ENCODE measurements around the gene ESF1.
A peak's percentile ranks its signal among the peaks of the same experiment; 100 is the strongest.

The ESF1 gene

GRCh38 chr20:13784893-13785715, at the start of gene ESF1, which contains the start of gene NDUFAF5:
Gene ESF1, minus strand, starts transcription at chr20:13784919. Its CDS starts 1,779 bp downstream, at chr20:13783140.
Gene NDUFAF5, plus strand, starts transcription at chr20:13785028. Its CDS starts 41 bp downstream, at chr20:13785069.
- DNase-seq = peak; percentile 97

- no peak for DNase-seq
Observed at GRCh38 chr20:13831476-13831875, 46.8 kb upstream of the ESF1 start.

- no peak for DNase-seq
Observed at GRCh38 chr20:13825465-13825864, 40.7 kb upstream of the ESF1 start.

- DNase-seq = no peak
Observed at GRCh38 chr20:13824459-13824858, 39.7 kb upstream of the ESF1 start.

- no peak for DNase-seq
Observed at GRCh38 chr20:13822459-13822858, 37.7 kb upstream of the ESF1 start.

DNA sequence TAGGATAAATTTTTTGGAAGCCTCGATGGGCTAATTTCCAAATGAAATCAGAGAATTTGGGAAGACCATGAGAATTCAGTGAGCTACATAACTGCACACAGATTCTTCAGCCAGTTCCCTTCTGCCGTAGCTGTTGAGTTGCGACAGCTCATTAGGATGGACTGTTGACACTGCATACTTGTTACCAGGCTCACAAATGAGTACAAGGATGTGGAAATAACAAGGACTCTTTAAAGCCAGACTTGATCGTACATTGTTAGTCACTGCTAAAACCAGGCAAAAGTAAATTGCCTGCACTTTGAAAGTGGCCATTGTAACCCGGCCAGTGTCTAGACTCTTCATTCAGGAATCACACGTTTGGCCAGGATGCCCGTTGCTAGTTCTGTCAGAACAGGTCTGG, 37.2 kb upstream of the ESF1 start:
- DNase-seq = no peak

GRCh38 chr20:13819885-13820645, 35.3 kb upstream of the ESF1 start:
- peak; percentile 23 for DNase-seq

DNA sequence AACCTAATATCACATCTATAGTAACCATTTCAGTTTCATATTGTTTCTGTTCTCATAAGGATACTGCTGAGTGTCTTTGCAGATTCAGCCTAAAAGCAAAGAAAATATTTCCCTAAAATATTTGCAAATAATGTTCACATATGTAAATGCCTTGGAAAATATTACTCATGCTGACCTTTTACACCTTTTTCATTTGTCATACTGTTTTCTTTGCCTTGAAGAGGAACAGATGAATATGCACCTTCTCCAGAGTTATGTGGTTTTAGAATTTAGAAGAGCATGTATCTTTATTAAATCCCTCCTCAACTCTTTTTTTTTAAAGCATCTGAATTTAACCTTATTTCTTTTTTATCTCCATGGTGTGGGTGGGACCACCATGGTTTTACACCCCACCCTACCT, 32.6 kb upstream of the ESF1 start:
- no peak for DNase-seq

DNA sequence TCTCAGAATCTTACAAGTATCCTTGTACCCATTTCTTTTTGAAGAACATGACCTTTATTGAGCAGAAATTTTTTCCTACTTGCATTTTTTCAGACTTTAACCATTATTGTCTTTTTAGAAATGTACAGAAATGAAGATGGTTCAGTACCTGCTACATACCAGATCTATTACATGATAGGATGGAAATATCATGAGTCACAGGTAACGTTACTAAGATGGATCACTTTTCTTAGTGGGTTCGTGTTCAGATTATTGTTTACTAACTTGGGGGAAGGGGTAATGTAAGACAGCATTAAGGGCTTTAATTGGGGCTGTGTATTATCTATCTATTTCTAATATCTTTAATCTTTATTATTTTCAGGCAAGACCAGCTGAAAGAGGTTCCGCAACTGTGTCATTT, 32.0 kb upstream of the ESF1 start:
- no peak for DNase-seq

GRCh38 chr20:13814672-13815071, 30.0 kb upstream of the ESF1 start:
- DNase-seq = no peak

DNA sequence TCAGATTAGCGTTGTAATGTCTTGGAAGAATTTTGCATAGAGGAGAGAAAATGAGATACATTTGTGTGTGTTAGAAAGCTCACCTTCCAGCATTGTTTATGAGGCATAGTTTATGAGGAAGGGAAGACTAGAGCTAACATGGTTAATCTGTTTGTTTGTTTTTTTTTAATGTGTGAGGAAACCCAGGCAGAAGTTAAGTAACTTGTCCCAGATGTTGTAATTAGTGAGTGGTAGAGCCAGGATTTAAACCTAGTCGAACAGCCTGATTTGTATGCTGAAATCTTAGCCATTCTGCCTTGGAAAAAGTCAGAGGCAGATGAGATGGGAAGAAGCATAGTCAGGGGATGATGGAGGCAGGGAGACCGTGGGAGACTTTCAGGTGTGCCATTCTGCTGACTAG, 29.2 kb upstream of the ESF1 start:
- no peak for DNase-seq

DNA sequence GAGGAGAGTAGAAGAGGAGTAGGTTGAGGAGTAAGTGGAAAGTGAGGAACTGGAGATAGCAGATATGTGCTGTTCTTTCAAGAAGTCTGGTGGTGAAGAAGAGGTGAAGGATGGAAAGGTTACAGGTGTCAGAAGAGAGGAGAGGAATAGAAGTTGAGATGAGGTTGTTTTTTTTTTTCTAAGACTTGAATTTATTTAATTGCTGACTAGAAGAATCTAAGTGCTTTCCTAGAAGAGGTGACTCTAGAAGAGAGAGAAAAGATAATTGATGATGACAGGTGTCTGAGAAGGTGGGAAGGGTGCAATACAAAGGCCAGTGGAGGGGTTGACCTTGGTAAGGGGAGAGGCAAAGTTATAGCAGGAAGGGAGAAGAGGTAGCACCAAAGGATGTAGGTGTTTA, 25.7 kb upstream of the ESF1 start:
- DNase-seq = no peak

DNA sequence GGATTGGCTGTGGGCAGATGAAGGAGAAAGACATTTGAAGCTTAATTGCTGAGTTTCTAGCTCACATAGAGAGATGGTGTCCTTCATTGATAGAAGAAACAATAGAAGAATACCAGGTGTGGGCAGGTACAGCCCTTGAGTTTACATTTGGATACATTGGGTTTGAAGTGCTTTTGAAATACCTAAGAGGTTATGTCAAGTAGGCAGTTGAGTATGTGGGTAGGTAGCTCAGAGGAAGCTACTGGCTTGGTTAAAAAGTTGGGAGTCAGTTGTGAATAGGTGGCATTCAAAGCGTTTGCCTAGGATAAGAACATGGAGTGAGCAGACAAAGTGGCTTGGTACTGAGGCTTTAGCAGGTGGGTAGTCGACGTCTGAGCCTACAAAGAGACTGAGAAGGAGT, 25.1 kb upstream of the ESF1 start:
- DNase-seq = no peak

- no peak for DNase-seq
Observed at GRCh38 chr20:13809373-13809772, 24.7 kb upstream of the ESF1 start.

- DNase-seq = peak; percentile 90
Observed at GRCh38 chr20:13800728-13801134, 16.0 kb upstream of the ESF1 start.

- DNase-seq = no peak
Observed at GRCh38 chr20:13799974-13800373, 15.3 kb upstream of the ESF1 start.

DNA sequence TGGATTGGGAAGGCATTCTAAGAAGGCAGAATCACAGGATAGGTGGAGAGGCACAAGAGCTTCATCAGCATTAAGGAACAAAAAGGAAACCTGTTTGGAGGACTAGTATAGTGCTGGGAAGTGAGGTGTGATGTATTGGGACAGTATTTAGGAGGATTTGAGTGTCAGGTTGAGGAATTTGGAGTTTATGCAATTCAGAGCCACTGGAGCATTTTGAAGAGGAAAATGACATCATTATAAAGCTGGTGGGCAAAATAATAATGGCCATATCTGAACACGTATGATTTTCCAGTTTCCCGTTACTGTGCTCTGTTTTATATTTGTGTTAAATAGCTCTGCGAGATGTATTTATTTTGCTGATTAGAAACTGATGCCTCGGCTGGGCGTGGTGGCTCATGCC, 14.3 kb upstream of the ESF1 start:
- DNase-seq = no peak

- no peak for DNase-seq
Observed at GRCh38 chr20:13794667-13795066, 9.9 kb upstream of the ESF1 start.

DNA sequence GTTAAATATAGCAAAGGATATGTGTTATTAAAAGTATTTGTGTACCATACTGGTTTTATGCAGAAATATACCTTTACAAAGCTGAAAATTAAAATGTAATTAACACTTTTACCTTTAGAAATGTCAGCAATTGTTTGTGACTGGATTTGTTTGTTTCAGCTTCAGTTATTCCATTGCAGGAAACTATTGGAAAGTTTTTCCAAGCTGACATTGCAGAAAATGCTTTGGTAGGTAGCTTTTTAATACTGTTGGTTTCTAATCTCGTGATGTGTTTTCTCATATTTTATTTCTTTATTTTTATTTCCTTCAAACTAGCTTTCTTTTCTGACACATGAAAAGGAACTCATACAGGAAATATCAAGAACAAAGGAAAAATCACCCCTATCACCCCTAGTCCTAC, 8.3 kb upstream of the ESF1 start:
- no peak for DNase-seq

GRCh38 chr20:13791540-13792459, 7.1 kb upstream of the ESF1 start:
- DNase-seq = no peak

DNA sequence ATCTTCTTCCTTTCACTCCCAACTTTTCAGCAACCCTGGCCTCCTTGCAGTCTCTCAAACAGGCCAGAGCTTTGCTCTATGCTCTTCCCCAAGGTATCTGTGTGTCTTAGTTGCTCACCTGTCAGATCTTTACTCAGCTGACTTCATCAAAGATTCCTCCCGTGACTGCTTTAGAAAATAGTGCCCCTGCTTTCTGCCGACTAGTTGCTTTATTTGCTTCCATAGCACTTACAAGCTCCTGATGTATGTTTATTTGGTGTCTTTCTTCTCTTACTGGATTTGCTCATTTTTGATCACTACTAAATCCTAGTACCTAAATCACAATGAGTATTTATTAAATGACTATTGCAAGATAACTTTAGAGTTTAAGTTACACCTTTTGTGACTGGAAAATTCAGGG, 6.0 kb upstream of the ESF1 start:
- no peak for DNase-seq

GRCh38 chr20:13788167-13788834, 3.6 kb upstream of the ESF1 start:
- DNase-seq = peak; percentile 51

Measured in right hindlimb (tissue), 1 donor.